GM12874 (cell line): ENCODE results near the gene TLN1.

ENCODE experiments used
- CTCF ChIP-seq: IDR thresholded peaks from 2 replicates; pipeline ENCODE4 v1.5.1; 2011; ENCODE audit warnings: low read depth, mild to moderate bottlenecking, control low read depth, low read length, moderate library complexity; ENCODE audit not compliant: insufficient read depth

The TLN1 gene

GRCh38 chr9:35658968-35659220 lies 73.1 kb downstream of the TLN1 start:
- no peak for TF ChIP-seq CTCF

- peak; percentile 82 for TF ChIP-seq CTCF
These were observed 73.6 kb downstream of the TLN1 start, which contains the start of gene CCDC107 for GRCh38 chr9:35658137-35658967. Gene CCDC107, plus strand, starts transcription at chr9:35658292. Its CDS starts 88 bp downstream, at chr9:35658380.

- 0 out of 2 replicates have a peak, but pooled peaks have one; percentile 15 for TF ChIP-seq CTCF
These were observed 74.4 kb downstream of the TLN1 start, which contains the start of gene RMRP for GRCh38 chr9:35657546-35658136. Gene RMRP, minus strand, starts transcription at chr9:35658019.

- TF ChIP-seq CTCF: no peak
These were observed 75.0 kb downstream of the TLN1 start for GRCh38 chr9:35656831-35657545.

- no peak for TF ChIP-seq CTCF
These were observed 75.6 kb downstream of the TLN1 start for GRCh38 chr9:35656348-35656747.

GRCh38 chr9:35653611-35654010 lies 78.4 kb downstream of the TLN1 start:
- no peak for TF ChIP-seq CTCF

- no peak for TF ChIP-seq CTCF
These were observed 79.2 kb downstream of the TLN1 start for GRCh38 chr9:35652829-35653209.
